Measurements from ENCODE around the gene FAM3D.

DNA sequence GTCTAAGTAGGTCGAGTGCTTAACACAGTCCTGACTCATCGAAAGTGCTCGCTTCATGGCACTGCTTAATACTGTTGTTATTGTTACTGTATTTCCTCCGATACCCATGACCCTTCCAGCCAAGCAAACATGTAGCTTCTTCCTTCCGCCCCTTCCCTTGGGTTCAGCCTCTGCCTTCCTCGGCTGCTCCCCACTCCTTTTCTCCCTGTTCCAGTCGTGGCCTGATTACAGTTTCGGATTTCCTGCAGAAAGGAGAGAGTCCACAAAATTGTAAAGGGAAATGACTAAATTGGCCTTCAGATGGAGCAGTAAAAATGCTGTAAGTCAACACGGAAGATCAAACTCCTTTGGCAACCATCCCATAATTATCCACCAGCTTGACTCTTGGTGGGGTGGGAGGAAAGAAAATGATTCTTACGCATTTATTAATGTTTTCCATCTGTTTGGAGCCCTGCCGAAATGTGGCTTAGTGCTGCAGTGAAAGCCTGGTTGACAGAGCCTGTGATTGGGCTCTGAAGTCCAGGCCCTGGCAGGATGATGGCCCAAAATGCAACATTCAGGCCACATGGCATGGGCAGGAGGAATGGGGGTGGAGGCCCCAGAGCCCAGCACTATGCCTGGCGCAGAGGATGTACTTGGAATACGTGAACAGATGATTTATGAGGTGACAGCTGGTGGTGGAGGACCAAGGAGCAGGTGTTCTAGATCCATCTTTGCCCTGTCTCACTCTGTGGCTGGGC lies 37.6 kb downstream of the FAM3D start:
- TF ChIP-seq RAD21 (IDR thresholded peaks at IDR 0.05) (peak; percentile 53 to 56), JUND (IDR thresholded peaks at IDR 0.05) (no peak)
- TF ChIP-seq, protein P1, sequence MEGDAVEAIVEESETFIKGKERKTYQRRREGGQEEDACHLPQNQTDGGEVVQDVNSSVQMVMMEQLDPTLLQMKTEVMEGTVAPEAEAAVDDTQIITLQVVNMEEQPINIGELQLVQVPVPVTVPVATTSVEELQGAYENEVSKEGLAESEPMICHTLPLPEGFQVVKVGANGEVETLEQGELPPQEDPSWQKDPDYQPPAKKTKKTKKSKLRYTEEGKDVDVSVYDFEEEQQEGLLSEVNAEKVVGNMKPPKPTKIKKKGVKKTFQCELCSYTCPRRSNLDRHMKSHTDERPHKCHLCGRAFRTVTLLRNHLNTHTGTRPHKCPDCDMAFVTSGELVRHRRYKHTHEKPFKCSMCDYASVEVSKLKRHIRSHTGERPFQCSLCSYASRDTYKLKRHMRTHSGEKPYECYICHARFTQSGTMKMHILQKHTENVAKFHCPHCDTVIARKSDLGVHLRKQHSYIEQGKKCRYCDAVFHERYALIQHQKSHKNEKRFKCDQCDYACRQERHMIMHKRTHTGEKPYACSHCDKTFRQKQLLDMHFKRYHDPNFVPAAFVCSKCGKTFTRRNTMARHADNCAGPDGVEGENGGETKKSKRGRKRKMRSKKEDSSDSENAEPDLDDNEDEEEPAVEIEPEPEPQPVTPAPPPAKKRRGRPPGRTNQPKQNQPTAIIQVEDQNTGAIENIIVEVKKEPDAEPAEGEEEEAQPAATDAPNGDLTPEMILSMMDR (IDR thresholded peaks at IDR 0.05; ENCODE audit: low read depth, low read length, missing input control): peak; percentile 11
